ENCODE results near the gene EHBP1L1. TPM values are rescaled to one million over a fixed set of nuclear protein-coding genes. Genes with fewer than 3 reads are reported as not detected.

Gene EHBP1L1
- polyA plus RNA-seq, 4 donors: 36.1 to 131 (median 62.4) TPM

GRCh38 chr11:65590240-65590738 is 14.4 kb downstream of the EHBP1L1 start:
- Histone ChIP-seq H3K4me3 (ENCODE audit: low read depth in 1 of 3, low read length in 3 of 3) (no peak overlapping the region), H3K27ac (ENCODE audit: low read depth in 1 of 3, low read length in 2 of 3) (peak overlapping the region in 1 of 3 donors; percentile 8), H3K27me3 (ENCODE audit: control insufficient read depth in 3 of 3, insufficient read depth in 3 of 3, low read length in 3 of 3) (peaks cover 0 to 19% (median 0%) of the 10 kb centered on the region in 3 donors), H3K4me1 (ENCODE audit: control insufficient read depth in 3 of 3, insufficient read depth in 2 of 3, low read depth in 1 of 3, low read length in 2 of 3) (peaks cover 0 to 36% (median 0%) of the 10 kb centered on the region in 3 donors), H3K9me3 (ENCODE audit: control insufficient read depth in 2 of 2, insufficient read depth in 1 of 2, low read depth in 1 of 2, low read length in 1 of 2) (no peaks in the 10 kb centered on the region), H3K36me3 (ENCODE audit: control insufficient read depth in 3 of 3, insufficient read depth in 2 of 3, low read depth in 1 of 3, low read length in 3 of 3) (peaks cover 0 to 80% (median 6%) of the 10 kb centered on the region in 3 donors)
- FAIRE-seq (no peak), DNase-seq (no peak)
- 49 to 60% (median 50%) methylated on average over 8 of the region's 8 CpGs for WGBS, 3 donors

GRCh38 chr11:65591939-65592857 is 16.3 kb downstream of the EHBP1L1 start:
- Histone ChIP-seq H3K4me1 (ENCODE audit: control insufficient read depth in 3 of 3, insufficient read depth in 2 of 3, low read depth in 1 of 3, low read length in 2 of 3) (peaks cover 0 to 33% (median 2%) of the 10 kb centered on the region in 3 donors), H3K4me3 (ENCODE audit: low read depth in 1 of 3, low read length in 3 of 3) (peak overlapping the region in 2 of 3 donors; percentile 7 to 13), H3K9me3 (ENCODE audit: control insufficient read depth in 2 of 2, insufficient read depth in 1 of 2, low read depth in 1 of 2, low read length in 1 of 2) (no peaks in the 10 kb centered on the region), H3K27me3 (ENCODE audit: control insufficient read depth in 3 of 3, insufficient read depth in 3 of 3, low read length in 3 of 3) (peaks cover 0 to 13% (median 0%) of the 10 kb centered on the region in 3 donors), H3K36me3 (ENCODE audit: control insufficient read depth in 3 of 3, insufficient read depth in 2 of 3, low read depth in 1 of 3, low read length in 3 of 3) (peaks cover 0 to 73% (median 6%) of the 10 kb centered on the region in 3 donors), H3K27ac (ENCODE audit: low read depth in 1 of 3, low read length in 2 of 3) (peak overlapping the region in 2 of 3 donors; percentile 22 to 68)
- FAIRE-seq (no peak), DNase-seq (peak; percentile 43 to 75)
- WGBS, 3 donors: 27 to 39% (median 37%) methylated on average over 71 to 106 of the region's 106 CpGs

GRCh38 chr11:65592858-65593517 is 17.1 kb downstream of the EHBP1L1 start:
- WGBS, 3 donors: 60 to 76% (median 71%) methylated on average over 22 of the region's 22 CpGs
- H3K36me3 ChIP-seq (ENCODE audit: control insufficient read depth in 3 of 3, insufficient read depth in 2 of 3, low read depth in 1 of 3, low read length in 3 of 3): peaks cover 0 to 72% (median 7%) of the 10 kb centered on the region in 3 donors
- no peak for DNase-seq
- H3K4me3 ChIP-seq (ENCODE audit: low read depth in 1 of 3, low read length in 3 of 3): no peak overlapping the region
- peaks cover 0 to 13% (median 0%) of the 10 kb centered on the region in 3 donors for H3K27me3 ChIP-seq (ENCODE audit: control insufficient read depth in 3 of 3, insufficient read depth in 3 of 3, low read length in 3 of 3)
- no peak overlapping the region for H3K27ac ChIP-seq (ENCODE audit: low read depth in 1 of 3, low read length in 2 of 3)
- no peaks in the 10 kb centered on the region for H3K9me3 ChIP-seq (ENCODE audit: control insufficient read depth in 2 of 2, insufficient read depth in 1 of 2, low read depth in 1 of 2, low read length in 1 of 2)
- FAIRE-seq: no peak
- peaks cover 0 to 28% (median 2%) of the 10 kb centered on the region in 3 donors for H3K4me1 ChIP-seq (ENCODE audit: control insufficient read depth in 3 of 3, insufficient read depth in 2 of 3, low read depth in 1 of 3, low read length in 2 of 3)

- peaks cover 0 to 13% (median 0%) of the 10 kb centered on the region in 3 donors for H3K27me3 ChIP-seq (ENCODE audit: control insufficient read depth in 3 of 3, insufficient read depth in 3 of 3, low read length in 3 of 3)
- H3K27ac ChIP-seq (ENCODE audit: low read depth in 1 of 3, low read length in 2 of 3): no peak overlapping the region
- H3K9me3 ChIP-seq (ENCODE audit: control insufficient read depth in 2 of 2, insufficient read depth in 1 of 2, low read depth in 1 of 2, low read length in 1 of 2): no peaks in the 10 kb centered on the region
- H3K4me1 ChIP-seq (ENCODE audit: control insufficient read depth in 3 of 3, insufficient read depth in 2 of 3, low read depth in 1 of 3, low read length in 2 of 3): peaks cover 0 to 21% (median 2%) of the 10 kb centered on the region in 3 donors
- WGBS, 3 donors: 86 to 88% (median 87%) methylated on average over 25 to 26 of the region's 26 CpGs
- FAIRE-seq: no peak
- peaks cover 0 to 72% (median 12%) of the 10 kb centered on the region in 3 donors for H3K36me3 ChIP-seq (ENCODE audit: control insufficient read depth in 3 of 3, insufficient read depth in 2 of 3, low read depth in 1 of 3, low read length in 3 of 3)
- no peak for DNase-seq
- H3K4me3 ChIP-seq (ENCODE audit: low read depth in 1 of 3, low read length in 3 of 3): no peak overlapping the region
These were observed 17.9 kb downstream of the EHBP1L1 start for GRCh38 chr11:65593518-65594414.

- FAIRE-seq (no peak), DNase-seq (no peak)
- H3K4me1 ChIP-seq (ENCODE audit: control insufficient read depth in 3 of 3, insufficient read depth in 2 of 3, low read depth in 1 of 3, low read length in 2 of 3): peaks cover 0 to 13% (median 2%) of the 10 kb centered on the region in 3 donors
- peaks cover 0 to 13% (median 0%) of the 10 kb centered on the region in 3 donors for H3K27me3 ChIP-seq (ENCODE audit: control insufficient read depth in 3 of 3, insufficient read depth in 3 of 3, low read length in 3 of 3)
- H3K9me3 ChIP-seq (ENCODE audit: control insufficient read depth in 2 of 2, insufficient read depth in 1 of 2, low read depth in 1 of 2, low read length in 1 of 2): no peaks in the 10 kb centered on the region
- peaks cover 0 to 72% (median 8%) of the 10 kb centered on the region in 3 donors for H3K36me3 ChIP-seq (ENCODE audit: control insufficient read depth in 3 of 3, insufficient read depth in 2 of 3, low read depth in 1 of 3, low read length in 3 of 3)
- no peak overlapping the region for H3K27ac ChIP-seq (ENCODE audit: low read depth in 1 of 3, low read length in 2 of 3)
- WGBS, 3 donors: 57 to 73% (median 66%) methylated on average over 1 to 3 of the region's 3 CpGs
- no peak overlapping the region for H3K4me3 ChIP-seq (ENCODE audit: low read depth in 1 of 3, low read length in 3 of 3)
These were observed 19.3 kb downstream of the EHBP1L1 start for GRCh38 chr11:65595131-65595530.

GRCh38 chr11:65595543-65596281 is 19.9 kb downstream of the EHBP1L1 start, which contains the start of gene KCNK7:
TSS of gene KCNK7 (minus strand) at chr11:65595800. CDS start at chr11:65595772, 28 bp downstream.
- no peak for FAIRE-seq
- peaks cover 0 to 13% (median 0%) of the 10 kb centered on the region in 3 donors for H3K27me3 ChIP-seq (ENCODE audit: control insufficient read depth in 3 of 3, insufficient read depth in 3 of 3, low read length in 3 of 3)
- 45 to 62% (median 55%) methylated on average over 10 to 12 of the region's 12 CpGs for WGBS, 3 donors
- DNase-seq: no peak
- H3K9me3 ChIP-seq (ENCODE audit: control insufficient read depth in 2 of 2, insufficient read depth in 1 of 2, low read depth in 1 of 2, low read length in 1 of 2): no peaks in the 10 kb centered on the region
- H3K4me3 ChIP-seq (ENCODE audit: low read depth in 1 of 3, low read length in 3 of 3): no peak within 1 kb of the TSS
- H3K36me3 ChIP-seq (ENCODE audit: control insufficient read depth in 3 of 3, insufficient read depth in 2 of 3, low read depth in 1 of 3, low read length in 3 of 3): peaks cover 0 to 72% (median 8%) of the 10 kb centered on the region in 3 donors
- H3K27ac ChIP-seq (ENCODE audit: low read depth in 1 of 3, low read length in 2 of 3): no peak within 1 kb of the TSS
- H3K4me1 ChIP-seq (ENCODE audit: control insufficient read depth in 3 of 3, insufficient read depth in 2 of 3, low read depth in 1 of 3, low read length in 2 of 3): peaks cover 0 to 13% (median 2%) of the 10 kb centered on the region in 3 donors

GRCh38 chr11:65596520-65596919 is 20.7 kb downstream of the EHBP1L1 start:
- Histone ChIP-seq H3K4me3 (ENCODE audit: low read depth in 1 of 3, low read length in 3 of 3) (no peak overlapping the region), H3K27me3 (ENCODE audit: control insufficient read depth in 3 of 3, insufficient read depth in 3 of 3, low read length in 3 of 3) (peaks cover 0 to 13% (median 0%) of the 10 kb centered on the region in 3 donors), H3K4me1 (ENCODE audit: control insufficient read depth in 3 of 3, insufficient read depth in 2 of 3, low read depth in 1 of 3, low read length in 2 of 3) (peaks cover 0 to 13% (median 2%) of the 10 kb centered on the region in 3 donors), H3K27ac (ENCODE audit: low read depth in 1 of 3, low read length in 2 of 3) (no peak overlapping the region), H3K36me3 (ENCODE audit: control insufficient read depth in 3 of 3, insufficient read depth in 2 of 3, low read depth in 1 of 3, low read length in 3 of 3) (peaks cover 0 to 73% (median 8%) of the 10 kb centered on the region in 3 donors), H3K9me3 (ENCODE audit: control insufficient read depth in 2 of 2, insufficient read depth in 1 of 2, low read depth in 1 of 2, low read length in 1 of 2) (no peaks in the 10 kb centered on the region)
- 76 to 83% (median 81%) methylated on average over 6 of the region's 6 CpGs for WGBS, 3 donors
- no peak for FAIRE-seq
- no peak for DNase-seq
